Stimulated activated CD4-positive, alpha-beta T cell treated with anti-CD3 and anti-CD28 coated beads, Interleukin-1b, Interleukin-23, amount 100 ng/mL, for 4 hours (primary cell): Measurements from ENCODE around the gene LRRC47.
"Not testable (repeated sequence)": the region's sequence is repeated elsewhere in the genome, so short reads cannot be mapped to it uniquely, and the experiment has no call there.

ENCODE experiments used
- DNase-seq, 2 donors: peaks; one replicate each; pipeline ENCODE4 v3.0.0-alpha.2; 2020; ENCODE audit warnings: low read depth in 2 of 2

The LRRC47 gene

GRCh38 chr1:3816331-3817137 lies 20.2 kb upstream of the LRRC47 start:
- DNase-seq: no peak

DNA sequence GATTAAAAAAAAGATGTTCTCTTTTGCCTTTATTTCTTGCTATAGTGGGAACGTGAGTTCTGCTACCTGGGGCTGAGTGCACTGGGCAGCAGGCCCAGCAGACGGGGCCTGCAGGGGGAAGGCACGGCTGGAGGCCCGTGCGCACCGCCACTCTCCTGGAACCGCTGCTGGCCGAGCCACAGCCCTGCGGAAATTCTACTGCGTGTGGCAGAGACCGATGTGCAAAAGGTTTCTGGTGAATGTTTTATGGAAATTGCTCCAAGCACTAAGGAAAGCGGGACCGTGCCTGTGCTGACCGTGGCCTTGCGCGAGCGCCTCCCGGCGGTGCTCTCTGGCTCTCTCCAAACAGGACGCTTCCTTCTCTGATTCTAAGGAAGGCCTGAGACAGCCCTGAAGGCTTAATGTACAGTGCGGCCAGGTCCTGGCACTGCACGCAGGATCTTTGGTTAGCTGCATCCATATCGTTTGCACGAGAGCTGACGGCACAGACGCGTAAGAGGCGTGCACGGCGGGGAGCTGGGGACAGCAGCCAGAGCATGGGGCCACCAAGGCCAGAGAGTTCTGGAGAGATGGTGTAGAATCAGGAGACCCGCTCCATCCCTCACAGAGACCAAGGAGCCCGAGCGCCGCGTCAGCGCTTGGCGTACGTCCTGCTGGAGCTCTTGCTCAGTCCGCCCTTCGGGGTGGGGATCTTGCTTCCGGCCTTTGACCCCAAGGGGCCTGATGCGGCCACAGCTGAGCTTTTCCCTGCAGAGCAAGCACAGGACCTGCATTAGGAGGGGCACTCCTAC lies 18.7 kb upstream of the LRRC47 start:
- DNase-seq: no peak

DNA sequence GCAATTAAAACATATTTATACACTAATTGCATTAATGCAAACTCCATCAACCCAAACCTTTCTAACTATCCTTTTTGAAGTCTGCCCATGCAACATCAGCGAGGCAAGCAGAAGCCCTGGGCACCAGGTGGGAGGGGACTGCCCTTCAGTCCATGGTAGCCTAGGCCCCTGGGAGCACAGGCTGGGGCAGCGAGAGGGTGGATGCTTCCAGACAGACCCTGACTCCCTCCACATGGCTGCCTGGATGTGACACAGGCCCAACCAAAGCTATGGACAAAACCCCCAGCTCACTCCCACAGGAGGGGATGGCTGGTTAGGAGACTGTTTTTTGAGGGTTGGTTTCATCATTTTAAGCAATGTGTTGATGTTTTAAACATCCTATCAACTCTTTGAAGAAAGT lies 17.8 kb upstream of the LRRC47 start:
- DNase-seq: no peak

- DNase-seq: no peak
These were observed 15.3 kb upstream of the LRRC47 start for GRCh38 chr1:3811595-3811911.

DNA sequence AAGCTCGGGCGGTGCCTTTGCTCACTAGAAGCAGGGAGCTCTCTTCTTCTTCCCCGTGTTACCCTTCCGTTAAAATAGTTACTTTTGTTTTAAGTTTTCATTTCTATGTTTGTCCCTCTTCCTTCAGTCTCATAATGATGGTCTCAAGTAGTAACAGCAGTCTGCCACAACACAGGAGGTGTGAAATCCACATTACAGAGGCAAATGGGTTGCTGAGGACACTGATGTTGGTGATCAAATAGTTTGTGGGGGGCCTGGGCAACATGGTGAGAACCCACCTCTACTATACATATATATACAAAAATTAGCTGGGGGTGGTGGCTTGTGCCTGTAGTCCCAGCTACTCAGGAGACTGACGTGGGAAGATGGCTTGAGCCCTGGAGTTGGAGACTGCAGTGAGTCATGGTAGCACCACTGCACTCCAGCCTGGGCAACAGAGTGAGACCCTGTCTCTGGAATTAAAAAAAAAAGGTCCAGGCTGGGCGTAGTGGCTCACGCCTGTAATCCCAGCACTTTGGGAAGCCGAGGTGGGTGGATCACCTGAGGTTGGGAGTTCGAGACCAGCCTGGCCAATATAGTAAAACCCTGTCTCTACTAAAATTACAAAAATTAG lies 14.0 kb upstream of the LRRC47 start:
- DNase-seq: not testable (repeated sequence)

DNA sequence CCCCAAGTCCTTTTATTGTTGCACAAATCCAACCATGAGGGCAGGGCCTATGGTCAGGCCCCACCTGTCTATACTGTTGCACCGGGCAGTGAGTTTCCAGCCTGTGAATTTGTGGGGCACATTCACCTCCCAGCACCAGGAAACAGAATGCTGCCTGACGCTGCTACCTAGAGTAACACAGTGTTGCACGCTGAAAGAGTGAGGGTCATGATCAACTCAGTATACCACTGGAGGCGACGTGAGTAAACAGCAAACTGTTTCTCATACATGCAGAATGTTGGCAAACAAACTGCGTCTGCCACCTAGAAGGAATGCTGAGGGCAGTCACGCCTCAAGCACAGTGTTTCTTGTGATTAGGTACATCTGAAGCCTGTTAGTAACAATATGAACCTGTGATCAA lies 13.4 kb upstream of the LRRC47 start:
- DNase-seq: no peak

- DNase-seq: no peak
These were observed 11.5 kb upstream of the LRRC47 start for GRCh38 chr1:3807769-3808168.

- DNase-seq: no peak
These were observed 8.7 kb upstream of the LRRC47 start for GRCh38 chr1:3805038-3805437.

DNA sequence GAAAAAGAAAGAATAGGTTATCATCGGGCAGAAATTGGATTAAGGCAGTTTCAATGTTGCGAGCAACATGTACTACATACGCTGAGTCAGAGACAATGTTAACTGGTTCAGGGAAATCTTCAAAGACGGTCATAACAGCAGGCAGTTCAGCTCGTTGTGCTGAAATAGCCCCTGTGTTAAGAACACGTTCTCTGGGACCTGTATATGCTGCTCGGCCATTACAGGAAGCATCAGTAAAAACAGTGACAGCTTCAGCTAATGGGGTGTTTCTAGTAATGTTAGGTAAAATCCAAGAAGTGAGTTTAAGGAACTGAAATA lies 8.3 kb upstream of the LRRC47 start:
- DNase-seq: not testable (repeated sequence)

- no peak for DNase-seq
These were observed 7.8 kb upstream of the LRRC47 start for GRCh38 chr1:3803905-3804626.

DNA sequence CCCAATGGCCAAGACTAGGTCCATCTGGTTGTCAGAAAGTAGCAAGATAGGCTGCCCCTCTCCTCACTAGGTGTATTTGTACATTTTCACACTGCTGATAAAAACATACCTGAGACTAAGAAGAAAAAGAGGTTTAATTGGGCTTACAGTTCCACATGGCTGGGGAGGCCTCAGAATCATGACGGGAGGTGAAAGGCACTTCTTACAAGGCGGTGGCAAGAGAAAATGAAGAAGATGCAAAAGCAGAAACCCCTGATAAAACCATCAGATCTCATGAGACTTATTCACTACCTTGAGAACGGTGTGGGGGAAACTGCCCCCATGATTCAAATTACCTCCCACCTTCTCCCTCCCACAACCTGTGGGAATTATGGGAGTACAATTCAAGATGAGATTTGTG lies 4.5 kb upstream of the LRRC47 start:
- DNase-seq: not testable (repeated sequence)

- DNase-seq: no peak
These were observed 3.8 kb upstream of the LRRC47 start for GRCh38 chr1:3799976-3800685.

- DNase-seq: no peak
These were observed 664 bp downstream of the LRRC47 start for GRCh38 chr1:3795453-3796214.

GRCh38 chr1:3790952-3791351 lies 5.3 kb downstream of the LRRC47 start:
- DNase-seq: no peak

- no peak for DNase-seq
These were observed 5.8 kb downstream of the LRRC47 start for GRCh38 chr1:3790500-3790923.

DNA sequence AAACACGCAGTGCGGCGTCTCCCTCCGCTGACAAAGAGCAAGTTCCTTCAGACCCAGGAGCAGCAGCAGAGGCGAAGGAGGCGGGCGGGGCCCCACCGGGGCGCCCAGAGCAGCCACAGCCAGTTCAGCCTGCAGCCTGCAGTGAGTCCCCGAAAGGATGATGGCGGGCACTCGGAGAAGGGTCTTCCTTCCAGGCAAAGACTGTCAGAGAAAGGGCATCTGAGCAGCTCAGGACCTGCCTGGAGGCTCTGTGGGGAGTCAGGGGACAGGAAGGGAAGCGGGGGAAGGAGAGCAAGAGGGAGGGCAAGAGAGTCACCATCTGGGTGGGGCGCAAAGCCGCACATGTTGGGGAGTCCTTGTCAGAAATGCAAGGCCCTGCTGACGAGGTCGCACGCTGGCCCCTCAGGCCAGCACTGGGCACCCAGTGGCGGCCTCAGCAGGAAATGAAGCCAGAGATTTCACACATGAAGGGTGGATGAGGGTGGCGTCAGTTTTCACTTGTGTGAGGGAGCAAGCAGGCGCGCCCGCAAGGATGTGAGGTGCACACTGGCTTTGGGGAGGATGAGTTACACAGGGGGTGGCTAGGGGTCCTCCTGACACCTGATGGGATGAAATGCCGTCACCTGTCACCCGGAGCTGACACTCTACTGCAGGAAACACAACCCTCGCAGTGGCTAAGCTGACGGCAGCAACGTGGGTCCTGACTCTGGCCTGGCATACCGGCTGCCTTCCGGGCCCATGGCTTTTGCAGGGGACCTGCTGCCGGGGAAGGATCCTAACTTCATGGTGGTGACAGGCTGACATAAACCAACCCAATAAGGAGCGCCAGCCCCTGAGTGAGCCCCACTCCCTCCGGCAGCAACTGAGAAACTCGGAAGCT lies 6.6 kb downstream of the LRRC47 start:
- DNase-seq: no peak

DNA sequence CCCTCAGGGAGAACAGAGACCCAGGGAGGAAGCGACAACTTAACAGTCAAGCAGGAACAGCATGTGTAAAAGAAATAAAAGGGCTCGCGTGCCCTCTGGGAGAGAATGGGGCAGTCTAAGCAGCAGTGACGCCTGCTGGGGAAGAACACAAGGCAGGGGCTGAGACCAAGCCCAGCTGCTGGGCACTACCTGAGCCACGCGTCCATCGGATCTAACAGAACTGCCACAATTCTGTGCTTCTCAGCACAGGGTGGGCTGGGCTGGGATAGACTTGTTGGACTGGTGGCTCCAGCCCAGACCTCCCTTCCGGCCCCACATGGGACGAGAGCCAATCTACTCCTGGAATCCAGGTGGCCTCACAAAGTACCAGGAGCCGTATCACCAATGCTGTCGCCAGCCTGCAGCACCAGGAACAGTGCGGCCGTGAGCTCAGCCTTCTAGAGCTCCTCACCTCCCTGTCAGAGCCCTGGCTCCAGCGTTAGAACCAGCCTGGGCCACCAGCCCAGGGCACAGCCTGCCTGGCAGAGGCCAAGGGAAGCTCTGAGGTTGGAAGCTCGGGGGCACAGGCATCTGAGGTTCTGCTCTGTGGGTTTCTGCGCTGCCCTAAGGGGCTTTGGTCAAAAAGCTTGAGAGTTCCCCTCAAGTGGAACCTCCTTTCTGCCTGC lies 7.4 kb downstream of the LRRC47 start:
- DNase-seq: no peak

GRCh38 chr1:3787745-3788605 lies 8.3 kb downstream of the LRRC47 start:
- DNase-seq: no peak

- no peak for DNase-seq
These were observed 9.0 kb downstream of the LRRC47 start for GRCh38 chr1:3787349-3787715.
